Choroid plexus epithelial cell (primary cell): ENCODE measurements around the gene ST3GAL3.

Experiments used
- DNase-seq: peaks from one replicate; pipeline ENCODE4 v3.0.0-alpha.2; 2010; ENCODE audit warnings: low read depth
- H3K4me3 ChIP-seq: 2 replicates; pipeline ENCODE4 v1.5.1; 2011; ENCODE audit warnings: low read depth, mild to moderate bottlenecking, control low read depth, low read length, moderate library complexity
- CTCF ChIP-seq: conservative IDR thresholded peaks from 2 replicates; pipeline ENCODE4 v1.5.1; 2011; ENCODE audit warnings: low read depth, mild to moderate bottlenecking, control low read depth, inconsistent platforms, low read length, moderate library complexity

ST3GAL3 gene

GRCh38 chr1:43919906-43920305 is 212.6 kb downstream of the ST3GAL3 start:
- DNase-seq, result no peak
- H3K4me3 ChIP-seq, result no peak overlapping the region
- no peak for TF ChIP-seq CTCF

GRCh38 chr1:43921022-43921421 is 213.7 kb downstream of the ST3GAL3 start:
- no peak for TF ChIP-seq CTCF
- no peak overlapping the region for H3K4me3 ChIP-seq
- no peak for DNase-seq

GRCh38 chr1:43924516-43924915 is 217.2 kb downstream of the ST3GAL3 start:
- no peak overlapping the region for H3K4me3 ChIP-seq
- no peak for TF ChIP-seq CTCF
- no peak for DNase-seq

- no peak overlapping the region for H3K4me3 ChIP-seq
- DNase-seq, result no peak
- TF ChIP-seq CTCF, result no peak
Observed at GRCh38 chr1:43925846-43926245, 218.5 kb downstream of the ST3GAL3 start.

GRCh38 chr1:43930168-43930948 is 223.0 kb downstream of the ST3GAL3 start:
- no peak overlapping the region for H3K4me3 ChIP-seq
- DNase-seq, result no peak
- TF ChIP-seq CTCF, result peak; percentile 52

- TF ChIP-seq CTCF, result no peak
- DNase-seq, result no peak
- no peak overlapping the region for H3K4me3 ChIP-seq
Observed at GRCh38 chr1:43930949-43931275, 223.6 kb downstream of the ST3GAL3 start.

GRCh38 chr1:43931711-43932660 is 224.7 kb downstream of the ST3GAL3 start:
- no peak overlapping the region for H3K4me3 ChIP-seq
- DNase-seq, result no peak

More at GRCh38 chr1:43931711-43932660, 224.7 kb downstream of the ST3GAL3 start:
- TF ChIP-seq CTCF, result no peak
